B cell (primary cell): ENCODE data around the gene WDR36.

ENCODE experiments used
- EZH2 ChIP-seq: IDR thresholded peaks from 2 replicates; pipeline ENCODE4 v1.6.1; 2012; ENCODE audit warnings: borderline replicate concordance, low read depth, mild to moderate bottlenecking, moderate library complexity, low read length; ENCODE audit not compliant: insufficient read depth, poor library complexity, severe bottlenecking
- TF ChIP-seq, protein P1 (sequence below): fragments of 200-600 bp; IDR thresholded peaks from one replicate; pipeline ENCODE4 v1.8.0; 2022; ENCODE audit warnings: antibody characterized with exemption, mild to moderate bottlenecking

DNA sequence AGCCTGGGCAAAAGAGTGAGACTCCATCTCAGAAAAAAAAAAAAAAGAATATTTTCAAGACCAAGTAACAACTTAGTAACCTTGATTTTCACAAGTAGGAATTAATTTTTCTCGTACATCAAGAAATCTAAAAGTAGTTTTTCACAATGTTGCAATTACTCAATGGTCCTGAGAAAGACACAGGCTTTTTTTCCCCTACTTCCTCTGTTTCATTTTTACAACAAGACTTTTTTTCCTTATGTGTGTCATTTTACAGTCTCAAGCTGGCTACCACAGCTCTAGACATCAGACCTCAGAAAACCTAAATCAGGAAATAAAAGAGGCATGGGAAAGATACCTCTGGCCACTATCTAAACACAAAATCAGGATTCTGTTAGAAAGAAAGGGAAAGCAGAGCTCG, 45.9 kb downstream of the WDR36 start:
- TF ChIP-seq EZH2 = no peak
- TF ChIP-seq, protein P1, sequence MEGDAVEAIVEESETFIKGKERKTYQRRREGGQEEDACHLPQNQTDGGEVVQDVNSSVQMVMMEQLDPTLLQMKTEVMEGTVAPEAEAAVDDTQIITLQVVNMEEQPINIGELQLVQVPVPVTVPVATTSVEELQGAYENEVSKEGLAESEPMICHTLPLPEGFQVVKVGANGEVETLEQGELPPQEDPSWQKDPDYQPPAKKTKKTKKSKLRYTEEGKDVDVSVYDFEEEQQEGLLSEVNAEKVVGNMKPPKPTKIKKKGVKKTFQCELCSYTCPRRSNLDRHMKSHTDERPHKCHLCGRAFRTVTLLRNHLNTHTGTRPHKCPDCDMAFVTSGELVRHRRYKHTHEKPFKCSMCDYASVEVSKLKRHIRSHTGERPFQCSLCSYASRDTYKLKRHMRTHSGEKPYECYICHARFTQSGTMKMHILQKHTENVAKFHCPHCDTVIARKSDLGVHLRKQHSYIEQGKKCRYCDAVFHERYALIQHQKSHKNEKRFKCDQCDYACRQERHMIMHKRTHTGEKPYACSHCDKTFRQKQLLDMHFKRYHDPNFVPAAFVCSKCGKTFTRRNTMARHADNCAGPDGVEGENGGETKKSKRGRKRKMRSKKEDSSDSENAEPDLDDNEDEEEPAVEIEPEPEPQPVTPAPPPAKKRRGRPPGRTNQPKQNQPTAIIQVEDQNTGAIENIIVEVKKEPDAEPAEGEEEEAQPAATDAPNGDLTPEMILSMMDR = no peak
